HG02840 (cell line): Measurements from ENCODE around the gene RNF144B.

Experiments used
- ATAC-seq: cut with Tn5 transposase; IDR thresholded peaks from one replicate; pipeline ENCODE4 v1.9.1; 2021; ENCODE audit warnings: mild to moderate bottlenecking, moderate library complexity, moderate number of reproducible peaks; ENCODE audit not compliant: unreplicated experiment, low FRiP score

Gene RNF144B

GRCh38 chr6:18503593-18504231 is 116.6 kb downstream of the RNF144B start:
- ATAC-seq, result peak; percentile 63

- ATAC-seq, result no peak
Measured at GRCh38 chr6:18504232-18504596, 117.1 kb downstream of the RNF144B start.

GRCh38 chr6:18506382-18507017 is 119.3 kb downstream of the RNF144B start:
- no peak for ATAC-seq

- no peak for ATAC-seq
Measured at GRCh38 chr6:18507018-18507415, 119.9 kb downstream of the RNF144B start.

- no peak for ATAC-seq
Measured at GRCh38 chr6:18507561-18507960, 120.4 kb downstream of the RNF144B start.

GRCh38 chr6:18509871-18510643 is 122.9 kb downstream of the RNF144B start:
- ATAC-seq, result no peak

GRCh38 chr6:18510644-18511033 is 123.5 kb downstream of the RNF144B start:
- ATAC-seq, result no peak

GRCh38 chr6:18511211-18511610 is 124.1 kb downstream of the RNF144B start:
- no peak for ATAC-seq

- ATAC-seq, result no peak
Measured at GRCh38 chr6:18513253-18513798, 126.2 kb downstream of the RNF144B start.

GRCh38 chr6:18514180-18514579 is 127.0 kb downstream of the RNF144B start:
- no peak for ATAC-seq

- ATAC-seq, result no peak
Measured at GRCh38 chr6:18515767-18516166, 128.6 kb downstream of the RNF144B start.
